ENCODE data around the gene PROM1. TPM values are rescaled to one million over a fixed set of nuclear protein-coding genes. Genes with fewer than 3 reads are reported as not detected.

The PROM1 gene
- total RNA-seq, 1 donor from 2014 or later, result 55.9 TPM

GRCh38 chr4:16082426-16083240, 1.2 kb downstream of the PROM1 start:
- peak overlapping the region; percentile 69 for H3K9ac ChIP-seq
- peak overlapping the region; percentile 86 for H2AFZ ChIP-seq (replicated peaks)
- no peaks in the 10 kb centered on the region for H3K9me3 ChIP-seq (ENCODE audit: low read depth)
- Mint-ChIP-seq H3K9me3 (no peaks in the 10 kb centered on the region), H3K36me3 (peaks cover 12% of the 10 kb centered on the region), H3K27ac (peak overlapping the region; percentile 95), H3K27me3 (ENCODE audit: insufficient read depth, low read depth) (peaks cover 11% of the 10 kb centered on the region), H3K4me3 (peak overlapping the region; percentile 93), H3K4me1 (peaks cover 32% of the 10 kb centered on the region)
- H3K4me2 ChIP-seq, result peak overlapping the region; percentile 95
- peak; percentile 95 for DNase-seq (ENCODE audit: low spot score)
- H3K27me3 ChIP-seq, result peaks cover 48% of the 10 kb centered on the region
- H3K36me3 ChIP-seq, result no peaks in the 10 kb centered on the region
- peaks cover 37% of the 10 kb centered on the region for H3K79me2 ChIP-seq (ENCODE audit: low read depth)
- peaks cover 6% of the 10 kb centered on the region for H4K20me1 ChIP-seq (ENCODE audit: low read depth)
- no peak overlapping the region for H3K27ac ChIP-seq
- TF ChIP-seq EZH2 (IDR thresholded peaks at IDR 0.05) (no peak), CTCF (IDR thresholded peaks at IDR 0.05) (no peak), EZH2phosphoT487 (IDR thresholded peaks at IDR 0.05) (no peak)
- peak overlapping the region; percentile 86 for H3K4me3 ChIP-seq
- H3K4me1 ChIP-seq, result peaks cover 23% of the 10 kb centered on the region
- peaks cover 8% of the 10 kb centered on the region for H3F3A ChIP-seq (ENCODE audit: low read depth)

- Histone ChIP-seq H3K79me2 (ENCODE audit: low read depth) (peaks cover 38% of the 10 kb centered on the region), H3K4me1 (peaks cover 19% of the 10 kb centered on the region), H3K27ac (no peak overlapping the region), H3K27me3 (peaks cover 48% of the 10 kb centered on the region), H3K4me2 (peak overlapping the region; percentile 95), H2AFZ (replicated peaks) (peak overlapping the region; percentile 86), H3K4me3 (peak overlapping the region; percentile 86), H3K9ac (peak overlapping the region; percentile 69), H4K20me1 (ENCODE audit: low read depth) (peaks cover 6% of the 10 kb centered on the region), H3K9me3 (ENCODE audit: low read depth) (no peaks in the 10 kb centered on the region), H3K36me3 (no peaks in the 10 kb centered on the region), H3F3A (ENCODE audit: low read depth) (peaks cover 8% of the 10 kb centered on the region)
- H3K4me3 Mint-ChIP-seq, result peak overlapping the region; percentile 93
- no peak for DNase-seq (ENCODE audit: low spot score)
- H3K27me3 Mint-ChIP-seq (ENCODE audit: insufficient read depth, low read depth), result peaks cover 11% of the 10 kb centered on the region
- peaks cover 33% of the 10 kb centered on the region for H3K4me1 Mint-ChIP-seq
- TF ChIP-seq EZH2 (IDR thresholded peaks at IDR 0.05) (no peak), EZH2phosphoT487 (IDR thresholded peaks at IDR 0.05) (no peak), CTCF (IDR thresholded peaks at IDR 0.05) (no peak)
- peaks cover 17% of the 10 kb centered on the region for H3K36me3 Mint-ChIP-seq
- peak overlapping the region; percentile 95 for H3K27ac Mint-ChIP-seq
- no peaks in the 10 kb centered on the region for H3K9me3 Mint-ChIP-seq
Measured at GRCh38 chr4:16082041-16082425, 1.8 kb downstream of the PROM1 start.

- peak overlapping the region; percentile 23 for H3K27ac Mint-ChIP-seq
Measured at GRCh38 chr4:16079046-16079445, 4.8 kb downstream of the PROM1 start.

More at GRCh38 chr4:16079046-16079445, 4.8 kb downstream of the PROM1 start:
- peaks cover 17% of the 10 kb centered on the region for H3K4me1 ChIP-seq
- H3K4me2 ChIP-seq, result peak overlapping the region; percentile 5
- no peak overlapping the region for H3K4me3 Mint-ChIP-seq
- no peak overlapping the region for H3K27ac ChIP-seq
- peaks cover 6% of the 10 kb centered on the region for H4K20me1 ChIP-seq (ENCODE audit: low read depth)
- peaks cover 46% of the 10 kb centered on the region for H3K79me2 ChIP-seq (ENCODE audit: low read depth)
- H3K9ac ChIP-seq, result no peak overlapping the region
- peaks cover 32% of the 10 kb centered on the region for H3K4me1 Mint-ChIP-seq
- peaks cover 18% of the 10 kb centered on the region for H3K27me3 ChIP-seq
- peaks cover 8% of the 10 kb centered on the region for H3F3A ChIP-seq (ENCODE audit: low read depth)
- no peak overlapping the region for H2AFZ ChIP-seq (replicated peaks)
- peaks cover 27% of the 10 kb centered on the region for H3K36me3 Mint-ChIP-seq
- no peak for DNase-seq (ENCODE audit: low spot score)
- no peak for TF ChIP-seq EZH2 (IDR thresholded peaks at IDR 0.05)
- no peak for TF ChIP-seq EZH2phosphoT487 (IDR thresholded peaks at IDR 0.05)
- no peak for TF ChIP-seq CTCF (IDR thresholded peaks at IDR 0.05)
- H3K4me3 ChIP-seq, result no peak overlapping the region
- H3K27me3 Mint-ChIP-seq (ENCODE audit: insufficient read depth, low read depth), result peaks cover 4% of the 10 kb centered on the region
- H3K36me3 ChIP-seq, result peaks cover 7% of the 10 kb centered on the region
- H3K9me3 Mint-ChIP-seq, result no peaks in the 10 kb centered on the region
- no peaks in the 10 kb centered on the region for H3K9me3 ChIP-seq (ENCODE audit: low read depth)

All from neural progenitor cell (in vitro differentiated cells).